Type B pancreatic cell (in vitro differentiated cells): ENCODE measurements around the gene FCF1. TPM values are rescaled to one million over a fixed set of nuclear protein-coding genes. Genes with fewer than 3 reads are reported as not detected.

ENCODE experiments used
- DNase-seq: peaks from one replicate; pipeline ENCODE4 v3.0.0; 2021; ENCODE audit warnings: mixed read lengths; ENCODE audit not compliant: unreplicated experiment; ENCODE audit errors: extremely low spot score
- H3K27ac Mint-ChIP-seq: 2 replicates; pipeline ENCODE4 v1.8.0; 2021; ENCODE audit warnings: mild to moderate bottlenecking, mixed read lengths
- H3K27me3 Mint-ChIP-seq: 2 replicates; pipeline ENCODE4 v1.8.0; 2021; ENCODE audit warnings: mixed read lengths
- H3K36me3 Mint-ChIP-seq: 2 replicates; pipeline ENCODE4 v1.8.0; 2021; ENCODE audit warnings: mixed read lengths
- H3K4me1 Mint-ChIP-seq: one replicate; pipeline ENCODE4 v1.8.0; 2021; ENCODE audit warnings: mixed read lengths; ENCODE audit not compliant: unreplicated experiment
- H3K4me3 Mint-ChIP-seq: 2 replicates; pipeline ENCODE4 v1.8.0; 2021; ENCODE audit warnings: mild to moderate bottlenecking, mixed read lengths
- H3K9me3 Mint-ChIP-seq: 2 replicates; pipeline ENCODE4 v1.8.0; 2021; ENCODE audit warnings: mixed read lengths
- total RNA-seq: library from RNA; stranded (reverse); gene quantifications from 2 replicates; pipeline ENCODE4 v1.2.1, GENCODE V29; 2021; ENCODE audit warnings: low replicate concordance
- TF ChIP-seq, protein P1 (sequence below): fragments of 200-600 bp; sonication (generic); conservative IDR thresholded peaks from 2 replicates; pipeline ENCODE4 v1.5.0; 2021; ENCODE audit warnings: antibody characterized with exemption, mild to moderate bottlenecking

Gene FCF1
- total RNA-seq, 1 donor from 2014 or later = 48.0 TPM

DNA sequence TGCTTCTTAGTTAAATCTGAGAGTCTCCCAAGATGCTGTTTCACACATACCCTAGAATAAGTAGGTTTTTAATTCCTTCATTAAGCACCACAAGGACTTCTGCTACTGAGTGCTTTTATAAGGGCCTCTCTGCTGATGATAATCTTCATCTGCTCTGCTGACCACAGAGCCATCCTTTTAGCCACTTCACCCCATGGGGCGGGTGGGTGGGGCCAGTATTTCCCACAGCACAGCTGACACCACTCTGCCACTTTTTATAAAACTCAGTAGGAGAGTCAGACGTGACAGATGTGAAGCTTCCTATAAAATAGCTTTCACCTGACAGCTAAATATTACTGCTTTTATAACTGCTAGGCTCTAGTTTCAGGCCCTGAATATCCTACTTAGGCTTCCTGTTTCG is 20.3 kb downstream of the FCF1 start:
- DNase-seq = no peak
- TF ChIP-seq, protein P1, sequence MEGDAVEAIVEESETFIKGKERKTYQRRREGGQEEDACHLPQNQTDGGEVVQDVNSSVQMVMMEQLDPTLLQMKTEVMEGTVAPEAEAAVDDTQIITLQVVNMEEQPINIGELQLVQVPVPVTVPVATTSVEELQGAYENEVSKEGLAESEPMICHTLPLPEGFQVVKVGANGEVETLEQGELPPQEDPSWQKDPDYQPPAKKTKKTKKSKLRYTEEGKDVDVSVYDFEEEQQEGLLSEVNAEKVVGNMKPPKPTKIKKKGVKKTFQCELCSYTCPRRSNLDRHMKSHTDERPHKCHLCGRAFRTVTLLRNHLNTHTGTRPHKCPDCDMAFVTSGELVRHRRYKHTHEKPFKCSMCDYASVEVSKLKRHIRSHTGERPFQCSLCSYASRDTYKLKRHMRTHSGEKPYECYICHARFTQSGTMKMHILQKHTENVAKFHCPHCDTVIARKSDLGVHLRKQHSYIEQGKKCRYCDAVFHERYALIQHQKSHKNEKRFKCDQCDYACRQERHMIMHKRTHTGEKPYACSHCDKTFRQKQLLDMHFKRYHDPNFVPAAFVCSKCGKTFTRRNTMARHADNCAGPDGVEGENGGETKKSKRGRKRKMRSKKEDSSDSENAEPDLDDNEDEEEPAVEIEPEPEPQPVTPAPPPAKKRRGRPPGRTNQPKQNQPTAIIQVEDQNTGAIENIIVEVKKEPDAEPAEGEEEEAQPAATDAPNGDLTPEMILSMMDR = no peak
- no peaks in the 10 kb centered on the region for H3K4me1 Mint-ChIP-seq
- no peak overlapping the region for H3K27ac Mint-ChIP-seq
- peaks cover 13% of the 10 kb centered on the region for H3K36me3 Mint-ChIP-seq
- no peaks in the 10 kb centered on the region for H3K27me3 Mint-ChIP-seq
- no peak overlapping the region for H3K4me3 Mint-ChIP-seq
- H3K9me3 Mint-ChIP-seq = no peaks in the 10 kb centered on the region

DNA sequence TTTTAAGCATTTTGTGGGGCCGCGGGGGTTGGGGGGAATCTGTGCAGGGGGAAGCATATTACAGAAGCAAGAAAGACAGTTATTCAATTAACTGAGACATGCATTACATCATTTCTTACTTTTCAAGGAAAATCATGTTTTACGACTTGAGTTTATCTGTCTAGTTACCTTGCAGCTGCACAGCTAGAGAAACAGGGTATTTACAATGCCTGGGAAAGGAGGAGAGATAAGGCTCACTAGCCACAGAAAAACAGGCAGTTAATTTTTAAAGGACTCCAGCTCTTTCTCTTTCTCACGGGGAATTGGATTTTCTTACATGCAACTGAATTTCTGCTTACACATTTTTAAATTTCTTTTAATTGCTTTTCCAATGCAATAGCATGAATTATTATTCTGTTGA is 22.2 kb downstream of the FCF1 start:
- no peaks in the 10 kb centered on the region for H3K27me3 Mint-ChIP-seq
- H3K36me3 Mint-ChIP-seq = peaks cover 13% of the 10 kb centered on the region
- TF ChIP-seq, protein P1 = no peak
- H3K4me1 Mint-ChIP-seq = no peaks in the 10 kb centered on the region
- no peak overlapping the region for H3K4me3 Mint-ChIP-seq
- no peaks in the 10 kb centered on the region for H3K9me3 Mint-ChIP-seq
- DNase-seq = no peak
- H3K27ac Mint-ChIP-seq = no peak overlapping the region

DNA sequence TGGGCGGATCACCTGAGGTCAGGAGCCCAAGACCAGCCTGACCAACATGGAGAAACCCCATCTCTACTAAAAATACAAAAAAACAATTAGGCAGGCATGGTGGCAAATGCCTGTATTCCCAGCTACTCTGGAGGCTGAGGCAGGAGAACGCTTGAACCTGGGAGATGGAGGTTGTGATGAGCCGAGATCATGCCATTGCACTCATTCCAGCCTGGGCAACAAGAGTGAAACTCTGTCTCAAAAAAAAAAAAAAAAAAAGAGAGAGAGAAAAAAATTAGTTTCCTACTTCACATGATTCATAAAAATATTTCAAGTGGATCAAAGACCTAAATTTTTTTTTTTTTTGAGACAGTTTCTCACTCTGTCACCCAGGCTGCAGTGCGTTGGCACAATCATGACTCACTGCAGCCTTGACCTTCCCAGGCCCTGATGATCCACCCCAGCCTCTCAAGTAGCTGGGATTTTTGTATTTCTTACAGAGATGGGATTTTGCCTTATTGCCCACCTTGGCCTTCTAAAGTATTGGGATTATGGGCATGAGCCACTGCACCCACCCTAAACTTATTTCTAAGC is 24.9 kb downstream of the FCF1 start:
- H3K4me1 Mint-ChIP-seq = no peaks in the 10 kb centered on the region
- no peak overlapping the region for H3K4me3 Mint-ChIP-seq
- TF ChIP-seq, protein P1 = no peak
- no peaks in the 10 kb centered on the region for H3K27me3 Mint-ChIP-seq
- DNase-seq = no peak
- peaks cover 13% of the 10 kb centered on the region for H3K36me3 Mint-ChIP-seq
- H3K27ac Mint-ChIP-seq = no peak overlapping the region
- no peaks in the 10 kb centered on the region for H3K9me3 Mint-ChIP-seq

DNA sequence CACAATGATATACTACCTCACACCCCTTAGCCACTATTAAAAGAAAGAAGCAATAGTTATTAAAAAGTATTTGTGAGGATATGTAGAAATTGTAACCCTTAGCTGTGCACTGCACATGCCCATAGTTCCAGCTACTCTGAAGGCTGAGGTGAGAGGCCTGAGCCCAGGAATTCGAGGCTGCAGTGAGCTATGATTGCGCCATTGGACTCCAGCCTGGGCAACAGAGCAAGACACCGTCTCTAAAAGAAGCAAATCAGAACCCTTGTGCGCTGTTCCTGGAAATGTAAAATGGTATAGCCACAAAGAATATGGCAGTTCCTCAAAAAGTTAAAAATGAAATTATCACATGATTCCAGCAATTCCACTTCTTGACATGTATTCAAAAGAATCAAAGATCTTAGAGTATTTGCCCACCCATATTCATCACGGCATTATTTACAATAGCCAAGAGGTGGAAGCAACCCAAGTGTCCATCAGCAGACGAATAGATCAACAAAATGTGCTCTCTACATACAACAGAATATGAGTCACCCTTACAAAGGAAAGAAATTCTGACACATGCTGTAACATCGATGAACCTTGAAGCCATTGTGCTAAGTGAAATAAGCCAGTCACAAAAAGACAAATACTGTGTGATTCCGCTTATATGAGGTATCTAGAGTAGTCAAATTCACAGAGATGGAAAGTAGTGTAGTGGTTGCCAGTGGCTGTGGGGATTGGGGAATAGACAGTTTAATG is 26.5 kb downstream of the FCF1 start:
- Mint-ChIP-seq H3K27me3 (no peaks in the 10 kb centered on the region), H3K36me3 (peaks cover 13% of the 10 kb centered on the region), H3K4me3 (no peak overlapping the region), H3K27ac (no peak overlapping the region), H3K4me1 (no peaks in the 10 kb centered on the region), H3K9me3 (no peaks in the 10 kb centered on the region)
- TF ChIP-seq, protein P1 = no peak
- DNase-seq = no peak

DNA sequence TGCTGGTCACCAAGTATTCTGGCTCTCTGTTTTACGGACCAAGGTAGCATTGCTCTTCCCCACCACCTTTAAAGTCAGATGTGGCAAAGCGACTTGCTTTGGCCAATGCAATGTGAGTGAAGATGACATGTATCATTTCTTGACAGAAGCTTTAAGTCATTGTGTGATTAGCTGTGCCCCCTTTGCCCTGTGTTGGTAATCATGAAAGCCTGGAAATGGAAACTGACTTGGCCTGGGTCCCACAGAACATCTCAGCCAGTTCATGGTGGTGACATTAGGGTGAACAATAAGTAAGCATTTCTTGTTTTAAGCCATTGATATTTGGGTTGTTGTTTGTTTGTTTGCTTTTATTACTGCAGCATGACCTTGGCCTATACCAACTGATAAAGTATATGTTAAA is 34.3 kb downstream of the FCF1 start:
- no peak overlapping the region for H3K27ac Mint-ChIP-seq
- TF ChIP-seq, protein P1 = no peak
- DNase-seq = no peak
- no peaks in the 10 kb centered on the region for H3K9me3 Mint-ChIP-seq
- no peaks in the 10 kb centered on the region for H3K4me1 Mint-ChIP-seq
- no peak overlapping the region for H3K4me3 Mint-ChIP-seq
- H3K27me3 Mint-ChIP-seq = no peaks in the 10 kb centered on the region
- H3K36me3 Mint-ChIP-seq = no peaks in the 10 kb centered on the region
